ENCODE measurements around the gene QRFP. TPM values are rescaled to one million over a fixed set of nuclear protein-coding genes. Genes with fewer than 3 reads are reported as not detected.

The QRFP gene
- total RNA-seq, 3 donors from 2014 or later: not detected

GRCh38 chr9:130905902-130906734, 9.5 kb upstream of the QRFP start:
- ATAC-seq (no peak), DNase-seq (no peak)
- Mint-ChIP-seq H3K36me3 (ENCODE audit: insufficient read depth) (no peaks in the 10 kb centered on the region), H3K4me3 (no peak overlapping the region), H3K9me3 (no peaks in the 10 kb centered on the region), H3K27me3 (ENCODE audit: low read depth) (peaks cover 13% of the 10 kb centered on the region), H3K4me1 (ENCODE audit: low read depth) (no peaks in the 10 kb centered on the region)

- no peaks in the 10 kb centered on the region for H3K9me3 Mint-ChIP-seq
- H3K36me3 Mint-ChIP-seq (ENCODE audit: insufficient read depth): no peaks in the 10 kb centered on the region
- no peak overlapping the region for H3K4me3 Mint-ChIP-seq
- peaks cover 15% of the 10 kb centered on the region for H3K27me3 Mint-ChIP-seq (ENCODE audit: low read depth)
- ATAC-seq: no peak
- no peaks in the 10 kb centered on the region for H3K4me1 Mint-ChIP-seq (ENCODE audit: low read depth)
- no peak for DNase-seq
These were observed 8.7 kb upstream of the QRFP start for GRCh38 chr9:130905125-130905901.

- H3K27me3 Mint-ChIP-seq (ENCODE audit: low read depth): peaks cover 15% of the 10 kb centered on the region
- H3K36me3 Mint-ChIP-seq (ENCODE audit: insufficient read depth): no peaks in the 10 kb centered on the region
- H3K9me3 Mint-ChIP-seq: no peaks in the 10 kb centered on the region
These were observed 7.7 kb upstream of the QRFP start for GRCh38 chr9:130904070-130905044.

GRCh38 chr9:130903194-130904069, 6.8 kb upstream of the QRFP start:
- Mint-ChIP-seq H3K9me3 (no peaks in the 10 kb centered on the region), H3K36me3 (ENCODE audit: insufficient read depth) (no peaks in the 10 kb centered on the region), H3K27me3 (ENCODE audit: low read depth) (peaks cover 15% of the 10 kb centered on the region), H3K4me1 (ENCODE audit: low read depth) (no peaks in the 10 kb centered on the region), H3K4me3 (no peak overlapping the region)
- no peak for DNase-seq
- no peak for ATAC-seq

More at GRCh38 chr9:130904070-130905044, 7.7 kb upstream of the QRFP start:
- Mint-ChIP-seq H3K4me3 (no peak overlapping the region), H3K4me1 (ENCODE audit: low read depth) (no peaks in the 10 kb centered on the region)
- no peak for DNase-seq
- no peak for ATAC-seq

GRCh38 chr9:130902204-130903185, 5.9 kb upstream of the QRFP start:
- H3K4me3 Mint-ChIP-seq: no peak overlapping the region
- H3K9me3 Mint-ChIP-seq: no peaks in the 10 kb centered on the region
- H3K36me3 Mint-ChIP-seq (ENCODE audit: insufficient read depth): no peaks in the 10 kb centered on the region
- H3K27me3 Mint-ChIP-seq (ENCODE audit: low read depth): peaks cover 11% of the 10 kb centered on the region
- DNase-seq (no peak), ATAC-seq (no peak)
- no peaks in the 10 kb centered on the region for H3K4me1 Mint-ChIP-seq (ENCODE audit: low read depth)

- Mint-ChIP-seq H3K9me3 (no peaks in the 10 kb centered on the region), H3K36me3 (ENCODE audit: insufficient read depth) (no peaks in the 10 kb centered on the region), H3K27me3 (ENCODE audit: low read depth) (peaks cover 11% of the 10 kb centered on the region), H3K4me1 (ENCODE audit: low read depth) (no peaks in the 10 kb centered on the region), H3K4me3 (no peak overlapping the region)
- ATAC-seq: no peak
- no peak for DNase-seq
These were observed 5.0 kb upstream of the QRFP start for GRCh38 chr9:130901498-130902203.

- Mint-ChIP-seq H3K4me1 (ENCODE audit: low read depth) (no peaks in the 10 kb centered on the region), H3K36me3 (ENCODE audit: insufficient read depth) (no peaks in the 10 kb centered on the region), H3K27me3 (ENCODE audit: low read depth) (peaks cover 9% of the 10 kb centered on the region), H3K4me3 (no peak overlapping the region), H3K9me3 (no peaks in the 10 kb centered on the region)
- DNase-seq (no peak), ATAC-seq (no peak)
These were observed 4.3 kb upstream of the QRFP start for GRCh38 chr9:130900701-130901497.

GRCh38 chr9:130899051-130899748, 2.6 kb upstream of the QRFP start:
- no peak for DNase-seq
- ATAC-seq: no peak
- H3K27me3 Mint-ChIP-seq (ENCODE audit: low read depth): peaks cover 4% of the 10 kb centered on the region
- no peak overlapping the region for H3K4me3 Mint-ChIP-seq
- no peaks in the 10 kb centered on the region for H3K4me1 Mint-ChIP-seq (ENCODE audit: low read depth)
- H3K36me3 Mint-ChIP-seq (ENCODE audit: insufficient read depth): no peaks in the 10 kb centered on the region
- no peaks in the 10 kb centered on the region for H3K9me3 Mint-ChIP-seq

- no peak for DNase-seq
- no peaks in the 10 kb centered on the region for H3K9me3 Mint-ChIP-seq
- H3K4me3 Mint-ChIP-seq: no peak overlapping the region
- H3K27me3 Mint-ChIP-seq (ENCODE audit: low read depth): peaks cover 3% of the 10 kb centered on the region
- no peak for ATAC-seq
- H3K36me3 Mint-ChIP-seq (ENCODE audit: insufficient read depth): no peaks in the 10 kb centered on the region
- no peaks in the 10 kb centered on the region for H3K4me1 Mint-ChIP-seq (ENCODE audit: low read depth)
These were observed 1.9 kb upstream of the QRFP start for GRCh38 chr9:130898552-130898852.

- no peaks in the 10 kb centered on the region for H3K36me3 Mint-ChIP-seq (ENCODE audit: insufficient read depth)
- no peaks in the 10 kb centered on the region for H3K9me3 Mint-ChIP-seq
- no peak for DNase-seq
These were observed 1.4 kb upstream of the QRFP start for GRCh38 chr9:130897848-130898551.

More at GRCh38 chr9:130897848-130898551, 1.4 kb upstream of the QRFP start:
- no peak overlapping the region for H3K4me3 Mint-ChIP-seq
- peaks cover 3% of the 10 kb centered on the region for H3K27me3 Mint-ChIP-seq (ENCODE audit: low read depth)
- H3K4me1 Mint-ChIP-seq (ENCODE audit: low read depth): no peaks in the 10 kb centered on the region
- ATAC-seq: no peak
